HepG2 (cell line): ENCODE measurements around the gene YBX2. TPM values are rescaled to one million over a fixed set of nuclear protein-coding genes. Genes with fewer than 3 reads are reported as not detected.

ENCODE experiments used
- BCL3 ChIP-seq: sonication (generic); formaldehyde crosslinking; IDR thresholded peaks from 2 replicates; pipeline ENCODE4 v1.5.1; 2020; ENCODE audit warnings: mild to moderate bottlenecking, missing genetic modification reagents, moderate library complexity
- CREM ChIP-seq, 2 experiments: sonication (generic) in 1 of 2; formaldehyde crosslinking in 1 of 2; IDR thresholded peaks; 2 replicates each; pipeline versions ENCODE4 v1.4.0 to v1.6.1; 2016 to 2020; ENCODE audit warnings: antibody characterized with exemption in 1 of 2, mild to moderate bottlenecking in 1 of 2, missing genetic modification reagents in 1 of 2
- ELF3 ChIP-seq: IDR thresholded peaks from 2 replicates; pipeline ENCODE4 v1.6.1; 2016; ENCODE audit warnings: missing genetic modification reagents, missing compliant biosample characterization
- GATAD1 ChIP-seq: IDR thresholded peaks from 2 replicates; pipeline ENCODE4 v1.6.1; 2016; ENCODE audit warnings: missing genetic modification reagents, missing compliant biosample characterization
- HIVEP1 ChIP-seq: sonication (generic); formaldehyde crosslinking; IDR thresholded peaks from 2 replicates; pipeline ENCODE4 v1.4.0; 2020; ENCODE audit warnings: mild to moderate bottlenecking, missing genetic modification reagents
- HOXA3 ChIP-seq: sonication (generic); formaldehyde crosslinking; IDR thresholded peaks from 2 replicates; pipeline ENCODE4 v1.5.0; 2020; ENCODE audit warnings: missing genetic modification reagents
- SMC3 ChIP-seq: IDR thresholded peaks from 2 replicates; pipeline ENCODE4 v1.6.1; 2011; ENCODE audit warnings: low read length, improper control_type of control experiment
- TAF1 ChIP-seq: sonication (generic); formaldehyde crosslinking; IDR thresholded peaks from 2 replicates; pipeline ENCODE4 v1.4.0; 2020; ENCODE audit warnings: missing genetic modification reagents
- ZBTB40 ChIP-seq, 2 experiments: fragments of 450-650 bp in 1 of 2; sonication (generic) in 1 of 2; formaldehyde crosslinking in 1 of 2; IDR thresholded peaks; 2 replicates each; pipeline versions ENCODE4 v1.6.1 to v1.8.0; 2016 to 2022; ENCODE audit warnings: antibody characterized with exemption in 1 of 2, mild to moderate bottlenecking in 1 of 2, missing genetic modification reagents in 1 of 2
- ZNF331 ChIP-seq: sonication (generic); formaldehyde crosslinking; IDR thresholded peaks from 2 replicates; pipeline ENCODE4 v1.4.0; 2020; ENCODE audit warnings: missing genetic modification reagents
- ZSCAN25 ChIP-seq: sonication (generic); formaldehyde crosslinking; IDR thresholded peaks from 2 replicates; pipeline ENCODE4 v1.8.0; 2022; ENCODE audit warnings: mild to moderate bottlenecking, missing genetic modification reagents
- polyA plus RNA-seq, 8 experiments: library from polyadenylated mRNA; depleted of rRNA in 3 of 8; stranded (reverse) in 7 of 8; unstranded in 1 of 8; fragments of >200 nt; fragmentation: Illumina TruSeq in 4 of 8; extraction: Trizol in 4 of 8; gene quantifications; 2 replicates each; pipeline versions ENCODE4 v1.2.1 to v1.2.3, GENCODE V29; 2011 to 2016; ENCODE audit warnings: low read depth in 4 of 8, missing spikeins in 1 of 8, mixed read lengths in 1 of 8; ENCODE audit not compliant: insufficient read depth in 1 of 8
- total RNA-seq, 5 experiments: library from RNA; depleted of rRNA; stranded (reverse); fragments of >200 nt; fragmentation: Illumina TruSeq; extraction: Trizol; gene quantifications; 2 replicates each; pipeline ENCODE4 v1.2.3, GENCODE V29; 2016; ENCODE audit warnings: low read depth in 1 of 5
- TF ChIP-seq, protein P1 (sequence below): IDR thresholded peaks from 2 replicates; pipeline ENCODE4 v1.6.1; 2016; ENCODE audit warnings: mild to moderate bottlenecking
- TF ChIP-seq, protein P2 (sequence below): sonication (generic); formaldehyde crosslinking; IDR thresholded peaks from 2 replicates; pipeline ENCODE4 v1.5.0; 2020; ENCODE audit warnings: missing genetic modification reagents
- TF ChIP-seq, protein P3 (sequence below): sonication (generic); formaldehyde crosslinking; IDR thresholded peaks from 2 replicates; pipeline ENCODE4 v1.8.0; 2022; ENCODE audit warnings: low read depth, missing genetic modification reagents

Gene YBX2
- total and polyA plus RNA-seq, 2 of the 13 experiments (the other 11 are each of a cell fraction or from before 2014, with no cell fraction given), result 0.12 to 0.22 TPM

- TF ChIP-seq CREM (IDR thresholded peaks at IDR 0.05), result peak; percentile 16; the same call in 1 of the 2 replicates
- TF ChIP-seq CREM (CRISPR knock-in tag; IDR thresholded peaks at IDR 0.05), result no peak
- no peak for TF ChIP-seq SMC3
- TF ChIP-seq HIVEP1, result 0 out of 2 replicates have a peak, but pooled peaks have one; percentile 34
- TF ChIP-seq, protein P1, sequence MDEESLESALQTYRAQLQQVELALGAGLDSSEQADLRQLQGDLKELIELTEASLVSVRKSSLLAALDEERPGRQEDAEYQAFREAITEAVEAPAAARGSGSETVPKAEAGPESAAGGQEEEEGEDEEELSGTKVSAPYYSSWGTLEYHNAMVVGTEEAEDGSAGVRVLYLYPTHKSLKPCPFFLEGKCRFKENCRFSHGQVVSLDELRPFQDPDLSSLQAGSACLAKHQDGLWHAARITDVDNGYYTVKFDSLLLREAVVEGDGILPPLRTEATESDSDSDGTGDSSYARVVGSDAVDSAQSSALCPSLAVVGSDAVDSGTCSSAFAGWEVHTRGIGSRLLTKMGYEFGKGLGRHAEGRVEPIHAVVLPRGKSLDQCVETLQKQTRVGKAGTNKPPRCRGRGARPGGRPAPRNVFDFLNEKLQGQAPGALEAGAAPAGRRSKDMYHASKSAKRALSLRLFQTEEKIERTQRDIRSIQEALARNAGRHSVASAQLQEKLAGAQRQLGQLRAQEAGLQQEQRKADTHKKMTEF, result peak; percentile 64
- TF ChIP-seq, protein P2, sequence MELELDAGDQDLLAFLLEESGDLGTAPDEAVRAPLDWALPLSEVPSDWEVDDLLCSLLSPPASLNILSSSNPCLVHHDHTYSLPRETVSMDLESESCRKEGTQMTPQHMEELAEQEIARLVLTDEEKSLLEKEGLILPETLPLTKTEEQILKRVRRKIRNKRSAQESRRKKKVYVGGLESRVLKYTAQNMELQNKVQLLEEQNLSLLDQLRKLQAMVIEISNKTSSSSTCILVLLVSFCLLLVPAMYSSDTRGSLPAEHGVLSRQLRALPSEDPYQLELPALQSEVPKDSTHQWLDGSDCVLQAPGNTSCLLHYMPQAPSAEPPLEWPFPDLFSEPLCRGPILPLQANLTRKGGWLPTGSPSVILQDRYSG, result no peak
- TF ChIP-seq BCL3 (CRISPR knock-in tag), result peak; percentile 65
- peak; percentile 52; the same call in 1 of the 2 replicates for TF ChIP-seq ZNF331 (CRISPR knock-in tag)
- TF ChIP-seq ZSCAN25 (CRISPR knock-in tag), result 0 out of 2 replicates have a peak, but pooled peaks have one; percentile 42
- TF ChIP-seq HOXA3 (CRISPR knock-in tag), result peak; percentile 87; the same call in 1 of the 2 replicates
- peak; percentile 32 for TF ChIP-seq GATAD1 (CRISPR knock-in tag)
- TF ChIP-seq ELF3 (CRISPR knock-in tag), result peak; percentile 59
- TF ChIP-seq ZBTB40 (IDR thresholded peaks at IDR 0.05), result no peak
- no peak for TF ChIP-seq ZBTB40 (CRISPR knock-in tag; IDR thresholded peaks at IDR 0.05)
- TF ChIP-seq, protein P3, sequence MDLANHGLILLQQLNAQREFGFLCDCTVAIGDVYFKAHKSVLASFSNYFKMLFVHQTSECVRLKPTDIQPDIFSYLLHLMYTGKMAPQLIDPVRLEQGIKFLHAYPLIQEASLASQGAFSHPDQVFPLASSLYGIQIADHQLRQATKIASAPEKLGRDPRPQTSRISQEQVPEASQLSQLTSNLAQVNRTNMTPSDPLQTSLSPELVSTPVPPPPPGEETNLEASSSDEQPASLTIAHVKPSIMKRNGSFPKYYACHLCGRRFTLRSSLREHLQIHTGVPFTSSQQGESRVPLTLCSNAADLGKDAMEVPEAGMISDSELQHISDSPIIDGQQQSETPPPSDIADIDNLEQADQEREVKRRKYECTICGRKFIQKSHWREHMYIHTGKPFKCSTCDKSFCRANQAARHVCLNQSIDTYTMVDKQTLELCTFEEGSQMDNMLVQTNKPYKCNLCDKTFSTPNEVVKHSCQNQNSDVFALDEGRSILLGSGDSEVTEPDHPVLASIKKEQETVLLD (CRISPR knock-in tag), result peak; percentile 55; the same call in 1 of the 2 replicates
- TF ChIP-seq TAF1 (CRISPR knock-in tag), result peak; percentile 78
These were observed 12.7 kb upstream of the YBX2 start, which contains the start of gene EIF5A (continued) for GRCh38 chr17:7306911-7307685.
